T-cell (primary cell): ENCODE measurements around the gene FNBP1. TPM values are rescaled to one million over a fixed set of nuclear protein-coding genes. Genes with fewer than 3 reads are reported as not detected.
A peak's percentile ranks its signal among the peaks of the same experiment; 100 is the strongest.

ENCODE experiments used
- ATAC-seq, 4 experiments: fragments of 200-7000 bp in 3 of 4; fragments of 150-1000 bp in 1 of 4; cut with Tn5 transposase; replicated peaks in 1 of 4; 1 replicate in 3 of 4; 2 replicates in 1 of 4; pipeline ENCODE4 v1.10.0; 2021; ENCODE audit warnings: moderate library complexity in 3 of 4, mild to moderate bottlenecking in 2 of 4, moderate number of reproducible peaks in 1 of 4
- CTCF ChIA-PET, 2 donors: fragments of 300-600 bp; sonication (Branson Sonifier 250); formaldehyde crosslinking; loops; one replicate each; lab custom pipeline; 2022; ENCODE audit warnings: antibody characterized with exemption in 2 of 2; lab: Charles Lee
- POLR2A ChIA-PET, 2 donors: fragments of 300-600 bp; sonication (Branson Sonifier 250); formaldehyde crosslinking; loops; one replicate each; lab custom pipeline; 2022; ENCODE audit warnings: antibody characterized with exemption in 2 of 2; lab: Charles Lee
- DNase-seq, 35 experiments: peaks; one replicate each; pipeline versions ENCODE4 v3.0.0 to v3.0.0-alpha.2; 2013 to 2023
- H3K27ac ChIP-seq: one replicate; pipeline ENCODE4 v1.5.1; 2013; ENCODE audit warnings: low read length
- H3K27me3 ChIP-seq, 2 experiments: replicated peaks in 1 of 2; 1 replicate in 1 of 2; 2 replicates in 1 of 2; pipeline versions ENCODE4 v1.6.1 to v1.7.0; 2013; ENCODE audit warnings: low read length in 1 of 2, mixed read lengths in 1 of 2; ENCODE audit not compliant: control insufficient read depth in 2 of 2, insufficient read depth in 2 of 2; ENCODE audit errors: extremely low read depth in 1 of 2
- H3K36me3 ChIP-seq, 2 donors: 1 replicate in 1 of 2; 2 replicates in 1 of 2; pipeline versions ENCODE4 v1.6.1 to v1.7.0; 2013; ENCODE audit warnings: low read length in 1 of 2; ENCODE audit not compliant: control insufficient read depth in 2 of 2, insufficient read depth in 1 of 2; ENCODE audit errors: extremely low read depth in 1 of 2
- H3K4me1 ChIP-seq, 2 experiments: 1 replicate in 1 of 2; 2 replicates in 1 of 2; pipeline versions ENCODE4 v1.6.1 to v1.7.0; 2013; ENCODE audit warnings: low read length in 2 of 2, mixed read lengths in 1 of 2; ENCODE audit not compliant: insufficient read depth in 2 of 2, control insufficient read depth in 1 of 2; ENCODE audit errors: extremely low read depth in 1 of 2
- H3K4me3 ChIP-seq, 2 donors: 1 replicate in 1 of 2; 2 replicates in 1 of 2; pipeline versions ENCODE4 v1.5.1 to v1.7.0; 2013; ENCODE audit warnings: mild to moderate bottlenecking in 2 of 2, low read length in 1 of 2, moderate library complexity in 1 of 2; ENCODE audit not compliant: control insufficient read depth in 1 of 2; ENCODE audit errors: extremely low read depth in 1 of 2
- H3K9me3 ChIP-seq: 2 replicates; pipeline ENCODE4 v1.7.0; 2013
- H3K27ac Mint-ChIP-seq, 2 donors: one replicate each; pipeline ENCODE4 v1.8.0; 2020 to 2021; ENCODE audit warnings: mild to moderate bottlenecking in 2 of 2, mixed read lengths in 2 of 2
- H3K27me3 Mint-ChIP-seq, 2 donors: one replicate each; pipeline ENCODE4 v1.8.0; 2021 to 2022; ENCODE audit warnings: mixed read lengths in 2 of 2
- H3K36me3 Mint-ChIP-seq: one replicate; pipeline ENCODE4 v1.8.0; 2021; ENCODE audit warnings: mixed read lengths
- H3K4me1 Mint-ChIP-seq, 3 donors: one replicate each; pipeline ENCODE4 v1.8.0; 2020 to 2022; ENCODE audit warnings: mixed read lengths in 3 of 3, mild to moderate bottlenecking in 1 of 3
- H3K4me3 Mint-ChIP-seq, 3 donors: one replicate each; pipeline ENCODE4 v1.8.0; 2020 to 2022; ENCODE audit warnings: mild to moderate bottlenecking in 3 of 3, mixed read lengths in 3 of 3, moderate library complexity in 3 of 3
- H3K9me3 Mint-ChIP-seq, 3 donors: one replicate each; pipeline ENCODE4 v1.8.0; 2020 to 2022; ENCODE audit warnings: mixed read lengths in 3 of 3
- WGBS: methylation state at CpG from one replicate; pipeline ENCODE4 v1.1.5; 2013; ENCODE audit warnings: missing lambda C conversion rate; ENCODE audit not compliant: insufficient coverage; 5-methylcytosine and 5-hydroxymethylcytosine counted together
- total RNA-seq, 35 experiments: library from RNA in 6 of 35; stranded (reverse) in 6 of 35; fragments of 120-200 nt in 1 of 35; gene quantifications; one replicate each; pipeline versions ENCODE4 v1.2.1 to v1.2.4 and lab custom pipeline; 2013 to 2026

FNBP1 gene
- total RNA-seq, 5 donors from 2014 or later (not counting 1 experiment from before 2014, with no cell fraction given), result 166 to 211 (median 182) TPM

- no peak for ATAC-seq
Measured at GRCh38 chr9:129902740-129903134, 140.3 kb downstream of the FNBP1 start.

DNA sequence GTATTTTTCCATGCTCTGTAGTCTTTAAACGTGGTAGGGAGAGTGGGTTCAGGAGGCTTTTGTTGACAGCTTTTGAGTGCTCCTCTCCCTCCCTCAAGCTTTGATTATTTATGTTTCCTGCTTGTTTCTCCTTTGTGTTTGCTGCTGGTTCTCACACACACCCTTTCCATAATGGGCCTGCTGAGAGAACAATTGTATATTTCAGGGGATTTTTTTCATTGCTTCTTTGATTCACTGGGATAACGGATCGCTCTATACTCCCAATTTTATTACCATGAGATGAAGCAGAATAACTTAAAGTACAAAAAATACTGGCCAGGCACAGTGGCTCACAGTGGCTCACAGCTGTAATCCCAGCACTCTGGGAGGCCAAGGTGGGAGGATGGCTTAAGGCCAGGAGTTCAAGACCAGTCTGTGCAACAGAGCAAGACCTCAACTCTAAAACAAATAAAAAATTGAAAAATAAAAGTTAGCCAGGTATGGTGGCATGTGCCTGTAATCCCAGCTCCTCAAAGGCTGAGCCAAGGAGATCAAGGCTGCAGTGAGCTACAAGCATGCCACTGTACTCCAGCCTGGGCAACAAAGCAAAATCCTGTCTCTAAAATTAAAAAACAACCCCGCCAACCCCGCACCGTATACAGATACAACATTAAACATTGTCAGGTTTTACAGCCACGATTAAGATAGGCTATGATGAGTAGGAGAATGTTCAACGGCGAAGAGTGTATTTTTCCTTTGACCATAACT, 140.8 kb downstream of the FNBP1 start:
- peaks cover 26 to 36% (median 30%) of the 10 kb centered on the region in 3 donors for H3K4me1 Mint-ChIP-seq
- Histone ChIP-seq H3K27me3 (no peaks in the 10 kb centered on the region), H3K36me3 (peaks cover 29 to 90% of the 10 kb centered on the region in 2 donors), H3K9me3 (no peaks in the 10 kb centered on the region), H3K4me1 (peaks cover 0 to 9% of the 10 kb centered on the region in 2 experiments), H3K27ac (no peak overlapping the region), H3K4me3 (no peak overlapping the region)
- DNase-seq, result no peak
- H3K4me3 Mint-ChIP-seq, result no peak overlapping the region
- no peaks in the 10 kb centered on the region for H3K27me3 Mint-ChIP-seq
- peaks cover 66% of the 10 kb centered on the region for H3K36me3 Mint-ChIP-seq
- POLR2A ChIA-PET, result no interaction called here
- no CpG with 5 or more reads among the region's 9 CpGs for WGBS
- ATAC-seq, result no peak
- CTCF ChIA-PET, result no interaction called here
- peak overlapping the region; percentile 79 to 87 for H3K27ac Mint-ChIP-seq
- H3K9me3 Mint-ChIP-seq, result no peaks in the 10 kb centered on the region

More at GRCh38 chr9:129902740-129903134, 140.3 kb downstream of the FNBP1 start:
- Mint-ChIP-seq H3K9me3 (no peaks in the 10 kb centered on the region), H3K27ac (peak overlapping the region; percentile 78 to 79), H3K27me3 (no peaks in the 10 kb centered on the region), H3K4me1 (peaks cover 23 to 33% (median 27%) of the 10 kb centered on the region in 3 donors), H3K36me3 (peaks cover 71% of the 10 kb centered on the region), H3K4me3 (no peak overlapping the region)
- H3K36me3 ChIP-seq, result peaks cover 29 to 89% of the 10 kb centered on the region in 2 donors
- H3K27me3 ChIP-seq, result no peaks in the 10 kb centered on the region
- no peak overlapping the region for H3K4me3 ChIP-seq
- 86% methylated on average over 3 of the region's 8 CpGs for WGBS
- peaks cover 0 to 8% of the 10 kb centered on the region in 2 experiments for H3K4me1 ChIP-seq
- ChIA-PET POLR2A (no interaction called here), CTCF (no interaction called here)
- no peak for DNase-seq
- H3K9me3 ChIP-seq, result no peaks in the 10 kb centered on the region
- H3K27ac ChIP-seq, result peak overlapping the region; percentile 38

DNA sequence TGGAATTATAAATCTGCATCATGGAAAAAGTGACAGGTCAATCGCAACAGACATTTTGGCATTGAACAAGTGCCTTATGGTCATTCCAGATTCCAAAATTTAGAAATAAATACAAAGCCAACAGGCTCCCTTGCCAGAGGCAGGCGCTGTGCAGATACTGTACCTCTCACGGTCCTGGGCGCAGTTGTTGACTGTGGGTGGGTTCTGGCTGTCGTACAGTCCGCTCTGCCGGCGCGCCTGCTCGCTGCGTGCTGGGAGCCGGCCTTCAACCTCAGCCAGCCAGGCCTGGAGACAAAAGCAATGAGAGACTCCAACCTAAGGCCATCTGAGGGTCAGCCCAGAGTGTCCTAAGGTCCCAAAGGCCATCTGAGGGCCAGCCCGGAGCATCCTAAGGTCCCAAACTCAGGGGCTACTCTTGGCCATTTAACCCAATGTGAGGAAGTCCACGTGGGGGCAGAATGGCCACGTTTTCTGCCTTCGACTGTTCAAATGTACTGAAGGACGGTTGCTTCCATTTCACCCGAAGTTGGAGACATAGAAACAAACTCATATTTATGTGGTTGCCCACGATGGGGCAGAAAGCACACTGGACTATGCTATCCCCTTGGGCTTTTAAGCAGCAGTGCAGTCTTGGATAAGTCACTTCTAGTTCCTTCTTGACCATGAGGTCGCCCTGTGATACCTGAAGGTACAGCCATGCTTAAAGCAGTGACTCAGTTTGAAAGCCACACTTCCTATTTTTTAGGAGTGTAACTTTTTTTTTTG, 142.5 kb downstream of the FNBP1 start:
- no peak for ATAC-seq
- Histone ChIP-seq H3K27me3 (no peaks in the 10 kb centered on the region), H3K4me3 (no peak overlapping the region), H3K36me3 (peaks cover 29 to 88% of the 10 kb centered on the region in 2 donors), H3K4me1 (peaks cover 8 to 26% of the 10 kb centered on the region in 2 experiments), H3K9me3 (no peaks in the 10 kb centered on the region), H3K27ac (peak overlapping the region; percentile 24)
- Mint-ChIP-seq H3K4me1 (peaks cover 41 to 49% (median 44%) of the 10 kb centered on the region in 3 donors), H3K9me3 (no peaks in the 10 kb centered on the region), H3K27ac (peak overlapping the region; percentile 73 to 79), H3K27me3 (no peaks in the 10 kb centered on the region), H3K4me3 (no peak overlapping the region), H3K36me3 (peaks cover 67% of the 10 kb centered on the region)
- no peak for DNase-seq
- CTCF ChIA-PET, result interaction anchor here in 1 of 2 donors (0.6 kb wide), 1 partner anchor 199 kb away, joined by 7 read pairs; no protein-coding TSS in a partner anchor
- POLR2A ChIA-PET, result no interaction called here
- WGBS, result 91% methylated on average over 15 of the region's 20 CpGs

- Mint-ChIP-seq H3K4me1 (peaks cover 41 to 54% (median 48%) of the 10 kb centered on the region in 3 donors), H3K27ac (peak overlapping the region; percentile 73 to 79), H3K9me3 (no peaks in the 10 kb centered on the region), H3K36me3 (peaks cover 65% of the 10 kb centered on the region), H3K27me3 (no peaks in the 10 kb centered on the region), H3K4me3 (no peak overlapping the region)
- WGBS, result 100% methylated on average over 1 of the region's 2 CpGs
- H3K27ac ChIP-seq, result peak overlapping the region; percentile 18
- CTCF ChIA-PET, result interaction anchor here in 1 of 2 donors (0.6 kb wide), 2 partner anchors 200 to 1235 kb away, joined by 3 to 7 read pairs; no protein-coding TSS in a partner anchor
- POLR2A ChIA-PET, result no interaction called here
- DNase-seq, result no peak
- no peak overlapping the region for H3K4me3 ChIP-seq
- H3K27me3 ChIP-seq, result no peaks in the 10 kb centered on the region
- H3K36me3 ChIP-seq, result peaks cover 29 to 90% of the 10 kb centered on the region in 2 donors
- no peaks in the 10 kb centered on the region for H3K9me3 ChIP-seq
- no peak for ATAC-seq
- peaks cover 15 to 34% of the 10 kb centered on the region in 2 experiments for H3K4me1 ChIP-seq
Measured at GRCh38 chr9:129899620-129900019, 143.4 kb downstream of the FNBP1 start.

DNA sequence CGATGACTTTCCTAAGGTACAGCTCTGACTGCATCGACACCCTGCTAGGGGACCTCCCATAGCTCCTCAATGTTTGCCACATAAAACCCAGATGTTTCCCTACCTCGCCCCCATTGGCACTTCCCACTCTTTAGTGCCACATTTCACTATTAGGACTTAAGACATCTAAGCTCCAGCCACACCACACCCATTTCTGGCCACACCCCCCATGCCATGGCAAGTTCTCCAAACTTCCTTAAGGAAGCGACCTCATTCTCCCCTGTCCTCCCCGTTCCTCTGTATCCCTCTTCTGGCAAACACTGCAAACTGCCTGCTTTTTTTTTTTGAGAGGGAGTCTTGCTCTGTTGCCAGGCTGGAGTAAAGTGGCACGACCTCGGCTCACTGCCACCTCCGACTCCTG, 144.8 kb downstream of the FNBP1 start:
- peaks cover 64% of the 10 kb centered on the region for H3K36me3 Mint-ChIP-seq
- ChIA-PET CTCF (interaction anchor here (0.7 to 1.4 kb wide), 3 partner anchors 13 to 35 kb away, joined by 3 to 5 read pairs (median 3); no protein-coding TSS in a partner anchor), POLR2A (interaction anchor here (0.6 to 1.1 kb wide), 3 partner anchors 9 to 133 kb away, joined by 3 to 12 read pairs (median 3); no protein-coding TSS in a partner anchor)
- no peak for ATAC-seq
- peaks cover 51 to 58% (median 52%) of the 10 kb centered on the region in 3 donors for H3K4me1 Mint-ChIP-seq
- 95% methylated on average over 6 of the region's 8 CpGs for WGBS
- peaks cover 29 to 76% of the 10 kb centered on the region in 2 donors for H3K36me3 ChIP-seq
- H3K4me3 ChIP-seq, result no peak overlapping the region
- no peaks in the 10 kb centered on the region for H3K9me3 Mint-ChIP-seq
- peaks cover 23 to 48% of the 10 kb centered on the region in 2 experiments for H3K4me1 ChIP-seq
- H3K4me3 Mint-ChIP-seq, result peak overlapping the region in 1 of 3 donors; percentile 22
- H3K9me3 ChIP-seq, result no peaks in the 10 kb centered on the region
- no peak overlapping the region for H3K27ac ChIP-seq
- H3K27ac Mint-ChIP-seq, result peak overlapping the region; percentile 82 to 86
- no peak for DNase-seq
- no peaks in the 10 kb centered on the region for H3K27me3 ChIP-seq
- no peaks in the 10 kb centered on the region for H3K27me3 Mint-ChIP-seq

- no peaks in the 10 kb centered on the region for H3K9me3 ChIP-seq
- peaks cover 59 to 62% (median 60%) of the 10 kb centered on the region in 3 donors for H3K4me1 Mint-ChIP-seq
- peaks cover 32 to 54% of the 10 kb centered on the region in 2 experiments for H3K4me1 ChIP-seq
- ATAC-seq (no peak), DNase-seq (no peak)
- peak overlapping the region; percentile 52 for H3K27ac ChIP-seq
- H3K4me3 Mint-ChIP-seq, result peak overlapping the region in 1 of 3 donors; percentile 60
- H3K27ac Mint-ChIP-seq, result peak overlapping the region; percentile 91 to 98
- no peak overlapping the region for H3K4me3 ChIP-seq
- H3K27me3 Mint-ChIP-seq, result no peaks in the 10 kb centered on the region
- peaks cover 24 to 70% of the 10 kb centered on the region in 2 donors for H3K36me3 ChIP-seq
- no peaks in the 10 kb centered on the region for H3K9me3 Mint-ChIP-seq
- H3K27me3 ChIP-seq, result no peaks in the 10 kb centered on the region
- ChIA-PET POLR2A (interaction anchor here in 1 of 2 donors (1.1 kb wide), 1 partner anchor 10 kb away, joined by 5 read pairs; no protein-coding TSS in a partner anchor), CTCF (interaction anchor here (0.7 to 1.4 kb wide), 3 partner anchors 11 to 35 kb away, joined by 3 to 5 read pairs (median 3); no protein-coding TSS in a partner anchor)
- H3K36me3 Mint-ChIP-seq, result peaks cover 62% of the 10 kb centered on the region
- 100% methylated on average over 2 of the region's 6 CpGs for WGBS
Measured at GRCh38 chr9:129897263-129897662, 145.7 kb downstream of the FNBP1 start.
